HG03354 (cell line): Measurements from ENCODE around the gene ARHGAP25.

Experiments used
- ATAC-seq: cut with Tn5 transposase; IDR thresholded peaks from one replicate; pipeline ENCODE4 v1.9.1; 2021; ENCODE audit warnings: mild to moderate bottlenecking; ENCODE audit not compliant: unreplicated experiment, poor library complexity, severe bottlenecking

ARHGAP25 gene

DNA sequence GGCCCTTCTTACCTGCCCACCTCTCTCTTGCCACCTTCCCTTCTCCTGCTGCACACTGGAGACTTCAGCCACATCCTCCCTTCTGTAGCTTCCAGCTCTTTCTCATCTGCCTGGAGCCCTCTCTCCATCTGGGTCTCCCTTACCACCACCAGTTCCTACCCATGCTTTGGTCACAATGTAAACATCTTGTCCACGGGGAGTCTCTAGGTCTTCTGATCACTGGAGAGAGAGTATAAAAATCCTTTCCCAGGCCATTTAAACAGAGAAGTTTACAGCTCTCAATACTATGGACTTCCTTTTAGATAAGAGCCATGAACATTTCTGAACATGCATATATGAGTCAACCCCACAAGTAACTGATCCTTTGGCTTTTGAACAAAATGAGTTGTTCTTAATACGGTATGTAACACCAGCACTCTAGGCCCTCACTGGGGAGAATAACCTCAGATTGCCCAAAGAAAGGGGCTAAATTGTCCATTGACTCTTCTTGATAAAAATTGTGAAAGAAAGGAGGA is 5.8 kb downstream of the ARHGAP25 start:
- no peak for ATAC-seq

DNA sequence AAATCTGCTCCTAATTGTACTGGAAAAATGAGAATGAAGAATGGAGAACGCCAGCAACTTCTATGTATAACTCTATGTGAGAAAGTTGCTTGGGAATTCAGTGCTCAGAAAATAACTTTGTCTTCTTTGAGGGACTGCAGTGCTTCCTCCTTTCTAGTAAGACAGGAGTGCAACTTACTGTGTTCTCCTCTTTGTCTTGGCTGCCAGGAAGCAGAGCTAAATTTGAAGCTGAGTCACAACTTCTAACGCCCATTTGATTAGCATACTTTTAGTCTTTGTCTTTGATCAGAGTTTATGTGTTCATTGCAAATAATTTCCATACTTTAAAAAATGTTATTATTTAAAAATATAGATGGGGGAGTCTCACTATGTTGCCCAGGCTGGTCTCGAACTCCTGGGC is 6.6 kb downstream of the ARHGAP25 start:
- ATAC-seq: no peak

DNA sequence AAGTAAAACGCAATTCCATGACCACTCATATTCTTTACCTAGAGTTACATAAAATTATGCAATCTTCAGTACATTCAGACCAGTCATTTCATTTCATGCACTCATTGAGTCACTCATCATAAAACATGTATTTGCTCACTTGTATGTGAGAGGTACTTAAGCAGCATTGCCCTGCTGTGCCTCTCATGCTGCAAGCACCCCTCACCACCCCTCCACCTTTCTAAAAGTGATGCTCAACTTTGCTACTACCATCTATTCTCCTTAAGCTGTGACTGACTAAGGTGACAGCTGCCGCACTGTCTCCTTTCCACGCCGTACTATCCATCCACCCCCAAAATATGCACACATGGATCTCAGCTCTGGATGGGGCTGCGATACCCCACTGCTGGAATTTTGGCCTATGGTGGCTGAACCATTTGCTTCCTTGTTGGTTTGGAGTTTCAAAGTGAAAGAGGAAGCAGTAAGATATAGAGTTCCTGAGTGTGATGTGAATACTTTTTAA is 7.2 kb downstream of the ARHGAP25 start:
- ATAC-seq: no peak

DNA sequence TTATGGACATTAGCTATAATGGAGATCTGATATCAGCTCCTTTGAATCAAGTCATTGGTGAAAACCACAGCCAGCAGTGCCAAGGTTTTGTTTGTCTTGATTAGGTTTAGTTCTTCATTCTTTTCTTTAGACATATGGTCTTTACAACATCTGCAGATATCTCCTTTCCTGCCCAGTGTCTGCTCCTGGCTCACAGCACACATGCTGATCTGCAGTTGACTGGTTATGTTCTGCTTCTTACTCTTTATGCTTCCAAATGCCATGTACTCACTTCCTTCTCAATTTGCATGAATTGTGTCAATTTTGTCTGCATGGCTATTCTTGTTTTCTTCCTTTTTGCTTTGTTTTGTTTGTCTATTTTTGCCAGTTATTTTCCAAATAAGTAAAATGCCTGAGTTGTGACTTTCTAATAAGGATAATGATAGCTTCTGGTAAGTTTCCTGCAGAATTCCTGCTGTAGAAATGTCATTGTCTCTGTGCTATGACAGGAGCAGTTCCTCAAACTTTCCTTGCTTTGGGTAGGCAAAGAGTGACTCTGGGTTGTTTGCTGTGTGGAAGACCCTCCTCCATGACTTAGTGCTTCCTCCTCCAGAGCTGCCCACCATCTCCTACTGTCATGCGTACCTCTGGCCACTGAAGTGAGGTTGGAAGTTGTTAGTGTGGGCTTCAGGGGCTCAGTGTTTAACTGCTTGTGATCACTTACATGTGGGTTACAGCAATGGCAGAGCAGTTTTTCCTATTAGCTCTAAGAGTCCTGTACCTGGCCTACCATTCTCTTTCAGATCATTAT is 8.2 kb downstream of the ARHGAP25 start:
- ATAC-seq: no peak

DNA sequence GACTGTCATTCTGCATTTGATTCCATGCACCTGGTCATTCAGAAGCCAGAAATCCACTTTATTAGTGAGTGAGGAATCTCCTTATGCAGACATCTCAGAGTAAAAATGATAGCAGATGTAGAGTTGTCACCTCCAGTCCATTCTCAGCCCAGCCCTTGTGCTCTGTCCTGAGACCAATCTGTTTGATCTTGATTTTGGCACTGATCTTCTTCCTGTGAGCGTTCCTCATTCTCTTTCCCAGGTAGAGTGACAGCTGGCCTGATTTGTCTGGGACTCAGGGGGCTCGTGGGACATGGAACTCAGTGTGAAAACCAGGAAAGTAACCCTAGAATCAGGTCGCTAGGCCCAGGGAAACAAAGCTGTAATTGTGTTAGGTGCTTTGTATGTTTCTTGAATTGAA is 8.9 kb downstream of the ARHGAP25 start:
- no peak for ATAC-seq

DNA sequence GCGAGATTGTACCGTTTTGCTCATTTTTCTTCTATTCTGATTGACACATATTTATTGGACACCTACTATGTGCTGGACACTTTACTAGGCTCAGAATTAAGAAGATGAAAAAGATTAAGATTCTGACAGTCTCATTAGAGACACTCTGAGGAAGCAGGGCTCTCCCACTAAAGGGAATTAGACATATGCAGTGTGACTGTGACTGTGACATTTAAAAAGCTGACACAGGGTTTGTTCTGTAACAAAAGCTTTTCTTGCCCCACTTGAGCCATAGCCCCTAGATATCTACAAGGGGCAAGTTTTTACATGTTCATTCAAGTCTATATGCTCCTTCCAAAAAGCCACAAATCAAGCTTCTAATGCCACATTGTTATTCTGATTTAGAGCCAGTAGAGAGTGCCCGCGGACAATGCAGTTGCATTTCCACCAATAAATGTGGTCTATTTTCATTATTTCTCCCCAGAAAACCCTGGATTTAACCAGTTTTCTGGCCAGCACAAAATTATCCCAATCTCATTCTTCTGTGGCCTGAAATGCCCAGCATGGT is 9.8 kb downstream of the ARHGAP25 start:
- ATAC-seq: no peak

DNA sequence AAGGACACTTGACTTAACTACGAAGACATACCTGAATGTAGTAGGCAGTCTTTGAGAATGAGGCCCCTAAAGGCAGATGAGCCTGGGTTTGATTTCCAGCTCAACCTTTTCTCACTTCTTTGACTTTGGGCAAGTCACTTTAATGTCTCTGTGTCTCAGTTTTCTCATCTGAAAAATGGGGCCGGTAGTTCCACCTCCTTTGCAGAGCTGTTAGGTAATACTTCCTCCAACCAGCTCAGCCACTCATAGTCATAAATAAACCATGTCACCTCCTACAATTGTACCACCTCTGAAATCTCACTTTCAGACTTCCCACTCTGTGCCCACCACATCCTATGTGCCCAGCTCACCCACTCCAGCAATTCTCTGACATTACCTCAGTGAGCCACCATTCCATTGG is 10.4 kb downstream of the ARHGAP25 start:
- no peak for ATAC-seq

DNA sequence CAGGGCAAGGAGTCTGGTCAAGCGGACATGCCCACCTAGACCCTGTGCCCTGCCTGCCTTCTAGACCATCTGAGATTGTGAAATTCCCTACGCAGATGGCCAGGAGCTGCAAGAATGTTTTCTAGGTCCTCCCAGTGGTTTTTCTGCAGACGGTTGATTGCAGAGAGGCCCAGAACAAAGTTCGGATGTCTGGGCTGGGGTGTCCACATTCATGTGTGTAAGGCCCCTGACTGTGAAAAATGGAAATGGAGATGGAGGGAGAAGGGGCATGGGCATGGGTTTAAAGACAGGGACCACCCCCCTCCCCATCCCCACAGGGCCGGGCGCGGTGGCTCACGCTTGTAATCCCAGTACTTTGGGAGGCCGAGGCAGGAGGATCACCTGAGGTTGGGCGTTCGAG is 11.8 kb downstream of the ARHGAP25 start:
- ATAC-seq: no peak

DNA sequence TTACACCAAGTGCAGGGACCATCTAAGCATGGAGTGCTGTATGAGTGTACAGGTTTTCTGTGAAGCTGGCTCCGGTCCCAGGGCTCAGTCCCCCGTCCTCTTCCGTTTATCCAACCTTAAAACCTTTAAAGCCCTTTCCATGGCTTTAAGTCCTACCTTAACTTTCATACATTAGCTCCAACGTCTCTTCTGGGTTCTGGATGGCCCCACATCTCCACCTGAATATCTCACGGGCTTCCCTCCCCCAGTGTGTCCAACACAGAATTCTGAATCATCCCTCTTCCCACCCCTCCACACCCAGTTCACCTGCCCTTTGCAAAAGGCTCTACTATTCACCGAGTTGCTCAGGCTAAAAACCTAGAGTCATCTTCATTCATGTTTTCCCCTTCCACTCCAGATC is 12.8 kb downstream of the ARHGAP25 start:
- ATAC-seq: no peak

DNA sequence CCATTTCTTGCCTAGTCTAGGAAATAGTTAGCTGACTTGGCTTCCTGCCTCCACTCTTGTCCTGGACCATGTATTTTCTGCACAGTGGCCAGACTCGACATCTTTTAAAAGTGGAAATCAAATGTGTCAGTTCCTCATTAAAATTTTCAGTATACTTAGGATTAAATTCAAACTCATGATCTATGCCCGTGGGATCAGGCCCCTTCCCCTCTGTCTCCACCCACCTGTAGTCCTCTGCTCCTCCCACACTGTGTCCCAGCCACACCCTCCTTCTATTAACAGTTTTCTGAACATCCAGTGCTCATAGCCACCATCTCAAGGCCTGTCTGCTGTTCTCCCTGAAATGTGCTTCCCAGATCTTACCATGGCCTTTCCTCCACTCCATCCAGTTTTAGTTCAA is 13.3 kb downstream of the ARHGAP25 start:
- ATAC-seq: no peak

DNA sequence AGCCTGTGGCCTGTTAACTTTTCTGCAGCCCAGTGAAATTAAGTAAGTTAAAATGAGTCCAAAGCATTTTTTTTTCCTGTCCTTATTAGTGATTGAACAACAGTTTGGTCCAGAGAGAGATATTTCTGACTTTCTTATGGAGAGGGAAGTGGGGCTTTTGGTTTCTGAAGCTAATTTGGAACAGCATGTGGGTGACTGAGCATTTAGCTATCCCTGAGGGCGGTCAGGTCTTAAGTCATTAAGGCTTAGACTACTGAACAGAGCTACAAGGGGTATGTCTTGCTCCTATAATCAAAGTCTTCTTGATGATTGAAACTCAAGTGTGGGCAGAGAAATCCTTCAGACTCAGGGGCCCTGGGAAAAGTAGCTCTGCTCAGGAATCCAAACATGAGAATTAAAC is 14.0 kb downstream of the ARHGAP25 start:
- ATAC-seq: no peak

DNA sequence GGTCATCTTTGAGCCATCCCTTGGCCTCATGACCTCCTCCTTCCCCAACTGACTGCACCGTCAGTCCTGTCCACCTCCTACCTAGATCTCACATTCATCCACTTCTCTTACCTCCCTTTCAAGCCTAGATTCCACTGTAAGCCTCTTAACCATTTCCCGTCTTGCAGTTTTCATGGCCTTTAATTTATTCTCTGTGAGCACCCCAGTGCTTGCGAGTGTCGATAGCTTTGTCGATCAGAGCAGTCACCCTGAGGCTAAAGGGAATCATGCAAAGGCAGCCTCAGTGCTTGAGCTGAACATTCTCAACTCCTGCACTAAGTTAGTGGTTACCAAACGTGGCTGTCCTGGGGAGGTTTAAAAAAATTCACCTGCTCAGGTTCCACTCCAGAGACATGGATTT is 14.7 kb downstream of the ARHGAP25 start:
- no peak for ATAC-seq

DNA sequence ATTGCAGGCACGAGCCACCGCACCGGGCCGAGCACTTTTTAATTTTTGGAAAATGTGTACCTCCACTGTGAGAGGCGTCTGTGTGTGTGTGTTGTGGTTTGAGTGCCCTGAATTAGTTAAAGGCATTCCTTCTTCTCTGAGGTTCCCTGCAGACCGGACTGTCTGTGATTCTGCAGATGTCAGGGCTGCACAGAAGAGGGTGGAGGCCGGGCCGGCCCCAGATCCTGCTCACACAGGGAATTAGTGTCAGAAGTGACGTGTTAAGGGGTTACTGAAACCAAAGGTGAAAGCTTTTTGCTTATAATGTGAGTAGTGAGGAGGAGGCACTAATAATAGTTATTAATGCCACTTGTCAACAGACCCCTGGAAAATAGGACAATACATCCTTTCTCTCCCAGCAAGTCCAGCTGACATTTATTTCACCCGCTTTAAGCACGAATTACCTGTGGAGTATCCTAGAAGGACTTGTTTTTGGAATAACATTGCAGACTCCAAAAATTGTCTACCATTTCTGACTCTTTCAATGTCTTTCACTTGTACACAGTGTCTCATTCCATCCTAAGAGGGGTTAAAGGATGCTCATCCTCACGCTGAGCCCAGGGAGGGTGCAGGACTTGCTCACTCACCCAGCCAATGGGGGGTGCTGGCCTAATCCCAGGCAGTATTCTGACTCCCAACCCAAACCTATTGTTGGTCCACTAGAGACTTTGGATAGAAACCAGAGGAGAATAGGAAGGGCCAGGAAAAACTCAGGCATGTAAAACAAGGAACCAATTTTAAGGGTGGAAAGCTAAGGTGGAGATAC is 16.2 kb downstream of the ARHGAP25 start:
- ATAC-seq: no peak

DNA sequence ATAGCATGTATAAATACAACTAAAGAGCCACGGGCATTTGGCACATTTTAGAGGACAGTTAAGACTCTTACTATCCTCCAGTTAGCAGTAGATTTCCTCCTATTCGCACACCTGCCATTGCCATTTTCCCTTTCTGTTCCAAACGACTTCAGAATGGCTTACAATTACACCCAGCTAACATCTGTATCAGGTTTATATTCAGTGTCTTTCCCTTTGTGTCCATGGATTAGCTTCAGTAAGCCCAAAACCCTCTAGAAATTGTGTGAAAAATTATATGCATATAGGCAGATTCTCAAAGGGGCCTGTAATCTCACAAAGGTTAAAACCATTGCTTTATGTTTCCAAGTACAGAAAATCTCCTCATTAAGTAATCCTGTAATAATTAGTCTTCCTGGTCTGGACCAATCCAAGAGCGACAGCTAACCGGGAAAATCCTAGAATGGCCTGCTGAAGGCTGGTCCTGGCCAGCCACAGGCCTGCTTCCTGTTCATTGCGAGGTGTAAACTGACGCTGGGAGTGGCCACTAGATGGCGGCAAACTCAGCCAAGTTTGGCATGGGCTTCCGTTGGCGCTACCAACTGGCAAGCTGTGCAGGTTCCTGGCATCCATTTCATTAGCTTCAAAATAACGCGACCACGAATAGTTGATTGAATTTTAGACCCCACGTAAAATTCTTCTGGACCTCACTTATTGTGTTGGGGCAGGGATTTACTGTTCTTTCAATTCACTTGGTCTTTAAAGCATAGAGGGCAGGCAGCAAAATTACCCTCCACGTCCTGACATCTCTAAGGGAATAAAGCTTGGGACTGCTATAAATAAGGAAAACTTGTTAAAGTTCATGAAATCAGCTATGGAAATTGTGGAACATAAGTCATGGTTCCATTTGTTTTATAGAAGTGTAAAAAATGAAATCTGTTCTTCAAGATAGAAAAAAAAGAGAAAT is 17.1 kb downstream of the ARHGAP25 start:
- ATAC-seq: peak; percentile 98

DNA sequence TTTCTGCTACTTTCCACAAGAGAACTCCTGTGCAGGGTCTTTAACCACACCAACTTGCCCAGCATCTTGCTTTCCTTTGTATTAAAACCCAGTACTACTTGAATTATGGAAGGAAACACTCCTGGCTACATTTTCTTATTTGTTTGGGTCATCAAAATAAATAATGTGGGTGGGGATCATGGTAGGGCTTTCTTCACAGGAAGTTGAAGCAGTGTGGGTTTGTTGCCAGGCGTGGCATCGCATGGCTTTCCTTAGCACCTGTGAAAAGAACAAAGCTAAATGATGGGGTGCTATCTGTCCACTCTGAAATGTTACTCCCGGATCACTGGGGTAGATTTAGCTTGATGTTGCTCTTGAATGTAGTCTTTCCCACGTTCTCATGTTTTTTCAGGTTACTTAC is 18.7 kb downstream of the ARHGAP25 start:
- no peak for ATAC-seq

DNA sequence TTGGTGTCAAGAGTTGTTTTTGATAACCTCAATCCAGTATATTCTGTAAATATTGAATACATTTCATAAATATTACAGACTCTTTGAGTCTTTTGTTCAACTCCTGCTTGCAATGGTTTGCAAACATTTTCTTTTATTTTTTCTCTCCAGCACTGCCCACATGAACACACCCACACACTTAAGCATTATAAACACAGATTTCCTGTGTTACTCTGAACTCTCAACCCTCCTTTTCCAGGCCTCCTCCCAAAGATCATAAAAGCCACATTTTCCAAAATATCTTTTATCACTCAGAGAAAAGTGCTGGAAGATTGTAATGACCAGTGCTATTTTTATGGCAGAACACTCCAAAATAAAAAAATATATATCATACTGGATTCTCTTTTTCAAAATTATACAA is 20.5 kb downstream of the ARHGAP25 start:
- no peak for ATAC-seq

DNA sequence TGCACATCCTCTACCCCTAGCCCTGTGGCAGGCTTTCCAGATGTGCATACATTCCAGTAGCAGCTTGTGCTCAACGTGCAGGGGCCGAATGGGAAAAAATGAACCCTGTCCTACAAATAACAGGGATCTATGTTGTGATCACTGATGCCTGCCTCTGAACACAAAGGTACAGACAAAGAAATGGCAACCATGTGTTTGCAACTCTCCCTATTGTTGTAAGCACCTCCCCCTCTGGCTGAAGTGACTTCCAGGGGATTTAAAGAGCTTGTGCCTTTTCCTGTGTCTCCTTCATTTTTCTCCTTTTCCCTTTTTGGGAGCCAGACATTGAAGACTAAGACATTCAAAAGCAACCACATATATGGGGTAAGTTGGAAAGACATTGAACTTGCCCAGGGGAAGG is 21.6 kb downstream of the ARHGAP25 start:
- ATAC-seq: no peak

DNA sequence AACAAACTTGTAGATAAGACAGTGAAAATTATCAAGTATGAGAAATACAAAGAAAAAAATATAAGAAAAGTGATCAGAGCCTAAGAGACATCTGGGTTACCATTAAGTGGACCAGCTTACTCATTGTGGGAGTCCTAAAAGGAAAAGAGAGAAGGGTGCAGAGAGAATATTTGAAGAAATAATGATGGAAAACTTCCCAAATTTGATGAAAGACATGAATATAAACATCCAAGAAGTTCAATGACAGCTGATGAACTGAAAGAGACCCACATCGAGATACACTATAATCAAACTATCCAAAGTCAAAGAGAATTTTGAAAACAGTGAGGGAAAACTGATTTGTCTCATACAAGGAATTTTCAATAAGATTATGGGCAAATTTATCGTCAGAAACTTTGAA is 22.5 kb downstream of the ARHGAP25 start:
- ATAC-seq: no peak

DNA sequence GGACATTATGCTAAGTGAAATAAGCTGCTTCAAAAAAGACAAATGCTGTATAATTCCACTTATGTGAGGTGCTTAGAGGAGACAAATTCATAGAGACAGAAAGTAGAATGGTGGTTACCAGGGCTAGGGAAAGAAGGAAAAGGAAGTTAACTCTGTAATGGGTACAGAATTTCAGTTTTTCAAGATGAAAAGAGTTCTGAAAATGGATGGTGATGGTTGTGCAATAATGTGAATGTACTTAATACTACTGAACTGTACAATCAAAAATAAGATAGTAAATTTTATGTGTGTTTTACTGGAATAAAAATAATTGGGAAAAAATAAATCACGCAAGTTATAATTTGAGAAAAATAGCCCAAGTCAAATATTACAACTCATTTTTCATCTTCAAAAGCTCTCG is 27.5 kb downstream of the ARHGAP25 start:
- ATAC-seq: no peak

DNA sequence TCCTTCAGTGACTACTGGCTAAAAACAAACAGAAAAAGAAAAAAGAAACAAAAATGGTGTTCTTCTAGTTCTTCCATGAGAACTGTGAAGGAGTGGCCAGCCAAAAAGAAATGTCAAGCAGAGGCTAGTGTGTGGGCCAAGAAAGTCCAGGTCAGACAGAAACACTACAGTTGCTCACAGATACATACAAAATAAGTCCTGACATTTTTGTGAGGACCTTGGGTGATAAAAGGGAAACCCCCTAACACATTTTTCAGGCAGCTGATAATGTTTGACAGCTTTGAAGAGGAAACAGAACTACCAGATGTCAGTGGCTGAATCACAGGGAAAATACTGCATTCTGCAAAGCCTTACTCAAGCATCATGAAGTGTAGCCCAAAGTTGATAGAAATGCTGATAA is 28.1 kb downstream of the ARHGAP25 start:
- ATAC-seq: peak; percentile 56
